ENCODE measurements around the gene NDUFS3.

The NDUFS3 gene

GRCh38 chr11:47605921-47606320 is 27.0 kb downstream of the NDUFS3 start:
- Histone ChIP-seq H3K27me3 (ENCODE audit: insufficient read depth, low read depth, severe bottlenecking) (no peaks in the 10 kb centered on the region), H3K27ac (no peak overlapping the region), H3K36me3 (peaks cover 9% of the 10 kb centered on the region), H3K9me3 (ENCODE audit: severe bottlenecking) (no peaks in the 10 kb centered on the region), H3K4me3 (ENCODE audit: low read depth, low read length) (no peak overlapping the region)
- DNase-seq = no peak
- no peak for TF ChIP-seq CTCF (IDR thresholded peaks at IDR 0.05; ENCODE audit: low read depth, low read length)

- H3K4me3 ChIP-seq (ENCODE audit: low read depth, low read length) = no peak overlapping the region
- H3K9me3 ChIP-seq (ENCODE audit: severe bottlenecking) = no peaks in the 10 kb centered on the region
- no peaks in the 10 kb centered on the region for H3K27me3 ChIP-seq (ENCODE audit: insufficient read depth, low read depth, severe bottlenecking)
- TF ChIP-seq CTCF (IDR thresholded peaks at IDR 0.05; ENCODE audit: low read depth, low read length) = no peak
- no peak for DNase-seq
- peaks cover 9% of the 10 kb centered on the region for H3K36me3 ChIP-seq
- H3K27ac ChIP-seq = no peak overlapping the region
Measured at GRCh38 chr11:47606731-47607130, 27.9 kb downstream of the NDUFS3 start.

DNA sequence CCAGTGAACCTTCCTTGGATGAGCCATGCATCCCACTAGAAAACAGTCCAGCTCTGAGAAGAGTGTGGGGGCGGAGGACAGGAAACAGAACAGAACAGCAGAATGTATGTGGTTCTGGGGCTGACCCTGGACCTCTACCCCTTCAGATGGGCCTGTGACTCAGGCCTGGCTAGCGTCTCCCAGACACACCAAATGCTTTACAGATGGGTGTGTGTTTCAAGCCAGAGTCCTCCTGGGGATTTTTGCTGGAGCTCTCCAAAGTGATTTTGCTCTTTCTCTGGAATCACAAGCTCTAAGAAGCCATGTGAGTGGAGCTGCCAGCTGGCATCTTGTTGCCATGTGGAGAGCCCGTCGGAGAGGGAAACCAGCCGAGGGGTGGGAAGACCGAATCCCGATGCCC is 28.5 kb downstream of the NDUFS3 start:
- no peaks in the 10 kb centered on the region for H3K9me3 ChIP-seq (ENCODE audit: severe bottlenecking)
- no peak for TF ChIP-seq CTCF (IDR thresholded peaks at IDR 0.05; ENCODE audit: low read depth, low read length)
- H3K36me3 ChIP-seq = peaks cover 9% of the 10 kb centered on the region
- no peak for DNase-seq
- no peaks in the 10 kb centered on the region for H3K27me3 ChIP-seq (ENCODE audit: insufficient read depth, low read depth, severe bottlenecking)
- H3K27ac ChIP-seq = no peak overlapping the region
- H3K4me3 ChIP-seq (ENCODE audit: low read depth, low read length) = no peak overlapping the region

DNA sequence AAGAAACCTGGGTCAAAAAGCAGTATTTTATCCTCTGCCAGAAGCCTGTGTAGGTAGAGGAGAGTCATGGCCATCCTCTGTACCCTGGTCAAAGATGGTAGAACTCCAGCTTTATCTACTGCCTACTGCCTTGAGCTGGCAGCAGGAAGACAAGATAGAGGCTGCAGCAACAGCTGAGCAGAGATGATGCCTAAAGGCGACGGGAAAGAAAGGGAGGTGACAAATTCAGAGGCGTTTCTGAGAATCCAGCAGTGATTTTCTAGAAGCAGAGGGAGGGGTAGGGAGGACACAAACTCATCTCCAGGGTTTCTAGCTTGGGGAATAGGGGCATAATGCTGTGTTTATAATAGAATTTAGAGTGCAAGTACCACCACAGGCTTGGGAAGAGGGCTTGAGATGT is 30.8 kb downstream of the NDUFS3 start:
- TF ChIP-seq CTCF (IDR thresholded peaks at IDR 0.05; ENCODE audit: low read depth, low read length) = no peak
- Histone ChIP-seq H3K27me3 (ENCODE audit: insufficient read depth, low read depth, severe bottlenecking) (no peaks in the 10 kb centered on the region), H3K36me3 (peaks cover 9% of the 10 kb centered on the region), H3K9me3 (ENCODE audit: severe bottlenecking) (no peaks in the 10 kb centered on the region), H3K4me3 (ENCODE audit: low read depth, low read length) (no peak overlapping the region), H3K27ac (no peak overlapping the region)
- DNase-seq = no peak

DNA sequence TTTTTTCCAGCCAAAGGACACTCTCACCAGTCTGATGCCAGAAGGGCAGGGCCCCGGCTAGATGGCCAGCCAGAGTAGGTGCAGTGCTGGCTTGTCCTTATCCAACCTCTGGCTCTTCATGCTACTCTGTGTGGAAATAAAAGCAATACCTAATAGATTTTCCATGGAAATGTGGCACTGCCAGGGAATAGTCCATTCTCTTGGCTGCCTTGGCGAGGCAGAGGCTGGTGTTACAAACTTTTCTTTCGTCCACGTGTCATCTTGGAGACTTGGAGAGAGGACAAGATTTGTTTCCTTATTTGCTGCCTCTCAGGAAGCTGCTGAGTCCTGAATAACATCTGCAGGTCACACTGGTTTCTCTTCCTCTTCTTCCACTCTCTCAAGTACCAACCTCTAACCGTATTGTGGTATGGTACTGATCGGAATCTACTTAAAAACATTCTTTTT is 32.5 kb downstream of the NDUFS3 start:
- Histone ChIP-seq H3K36me3 (peaks cover 10% of the 10 kb centered on the region), H3K27ac (peak overlapping the region; percentile 3), H3K4me3 (ENCODE audit: low read depth, low read length) (no peak overlapping the region), H3K9me3 (ENCODE audit: severe bottlenecking) (no peaks in the 10 kb centered on the region), H3K27me3 (ENCODE audit: insufficient read depth, low read depth, severe bottlenecking) (no peaks in the 10 kb centered on the region)
- no peak for DNase-seq
- no peak for TF ChIP-seq CTCF (IDR thresholded peaks at IDR 0.05; ENCODE audit: low read depth, low read length)

- no peak overlapping the region for H3K27ac ChIP-seq
- no peak overlapping the region for H3K4me3 ChIP-seq (ENCODE audit: low read depth, low read length)
- no peaks in the 10 kb centered on the region for H3K27me3 ChIP-seq (ENCODE audit: insufficient read depth, low read depth, severe bottlenecking)
- peaks cover 29% of the 10 kb centered on the region for H3K36me3 ChIP-seq
- H3K9me3 ChIP-seq (ENCODE audit: severe bottlenecking) = no peaks in the 10 kb centered on the region
- TF ChIP-seq CTCF (IDR thresholded peaks at IDR 0.05; ENCODE audit: low read depth, low read length) = no peak
- DNase-seq = no peak
Measured at GRCh38 chr11:47615249-47615648, 36.4 kb downstream of the NDUFS3 start.
